Upper lobe of left lung (tissue), 6 donors: Measurements from ENCODE around the gene NAIF1. TPM values are rescaled to one million over a fixed set of nuclear protein-coding genes. Genes with fewer than 3 reads are reported as not detected.

Source experiments
- ATAC-seq, 2 donors: fragments of 200-7000 bp; cut with Tn5 transposase; one replicate each; pipeline ENCODE4 v1.9.1; 2022; ENCODE audit warnings: mild to moderate bottlenecking in 2 of 2, moderate library complexity in 2 of 2; ENCODE audit not compliant: low FRiP score in 2 of 2
- DNase-seq, 2 donors: peaks; one replicate each; pipeline ENCODE4 v3.0.0-alpha.2; 2019 to 2020
- H3K27ac ChIP-seq, 4 donors: fragments of 200-600 bp; sonication (generic); one replicate each; pipeline ENCODE4 v1.5.1; 2016 to 2019
- H3K27me3 ChIP-seq, 4 donors: fragments of 200-600 bp; sonication (generic); one replicate each; pipeline ENCODE4 v1.5.1; 2017 to 2019
- H3K36me3 ChIP-seq, 4 donors: fragments of 200-600 bp; sonication (generic); one replicate each; pipeline ENCODE4 v1.5.1; 2016 to 2019
- H3K4me1 ChIP-seq, 4 donors: fragments of 200-600 bp; sonication (generic); one replicate each; pipeline ENCODE4 v1.5.1; 2018 to 2019
- H3K4me3 ChIP-seq, 4 donors: fragments of 200-600 bp; sonication (generic); one replicate each; pipeline ENCODE4 v1.5.1; 2017 to 2019; ENCODE audit warnings: mild to moderate bottlenecking in 2 of 4, moderate library complexity in 1 of 4
- H3K9me3 ChIP-seq, 4 donors: fragments of 200-600 bp; sonication (generic); one replicate each; pipeline ENCODE4 v1.5.1; 2018 to 2019
- CTCF ChIP-seq, 6 experiments: fragments of 450-650 bp in 4 of 6; fragments of 200-600 bp in 2 of 6; sonication (generic) in 2 of 6; IDR thresholded peaks; one replicate each; pipeline ENCODE4 v1.5.1; 2016 to 2019; ENCODE audit warnings: antibody characterized with exemption in 6 of 6
- EP300 ChIP-seq, 4 donors: sonication (generic); formaldehyde crosslinking; IDR thresholded peaks; one replicate each; pipeline ENCODE4 v1.5.1; 2017; ENCODE audit warnings: antibody characterized with exemption in 4 of 4, control low read depth in 2 of 4
- POLR2A ChIP-seq, 4 donors: fragments of 450-650 bp; IDR thresholded peaks; one replicate each; pipeline ENCODE4 v1.5.1; 2016 to 2017; ENCODE audit warnings: antibody characterized with exemption in 4 of 4, mild to moderate bottlenecking in 2 of 4
- POLR2AphosphoS5 ChIP-seq, 2 donors: sonication (generic); formaldehyde crosslinking; IDR thresholded peaks; one replicate each; pipeline ENCODE4 v1.5.1; 2017; ENCODE audit warnings: antibody characterized with exemption in 2 of 2
- WGBS, 2 donors: methylation state at CpG; one replicate each; pipeline ENCODE4 v1.1.5; 2017 to 2018; 5-methylcytosine and 5-hydroxymethylcytosine counted together
- total RNA-seq, 6 donors: library from RNA; depleted of rRNA in 4 of 6; stranded (reverse); fragments of >200 nt in 4 of 6; gene quantifications; one replicate each; pipeline versions ENCODE4 v1.1.0 to v1.2.1, GENCODE V29; 2016 to 2021
- donor health status: DM: no; HTN: no; CAD: no; lungs with moderate emphysema.
- donor health status: DM: no; HTN: yes; CAD: no; lungs with severe emphysema.

NAIF1 gene
- total RNA-seq, 6 donors from 2014 or later: 8.0 to 37.7 (median 13.0) TPM

GRCh38 chr9:128062846-128063831, 4.0 kb downstream of the NAIF1 start:
- TF ChIP-seq EP300 (IDR thresholded peaks at IDR 0.05): no peak
- no peak for TF ChIP-seq POLR2AphosphoS5 (IDR thresholded peaks at IDR 0.05)
- TF ChIP-seq CTCF (IDR thresholded peaks at IDR 0.05): no peak
- no peak for TF ChIP-seq POLR2A (IDR thresholded peaks at IDR 0.05)
- 89 to 90% methylated on average over 7 to 27 of the region's 28 CpGs for WGBS, 2 donors

GRCh38 chr9:128062279-128062678, 4.8 kb downstream of the NAIF1 start:
- Histone ChIP-seq H3K9me3 (no peaks in the 10 kb centered on the region), H3K27ac (peak overlapping the region in 3 of 4 donors; percentile 27 to 57 (median 56)), H3K36me3 (peaks cover 0 to 18% (median 9%) of the 10 kb centered on the region in 4 donors), H3K27me3 (no peaks in the 10 kb centered on the region), H3K4me3 (no peak overlapping the region), H3K4me1 (peaks cover 43 to 62% (median 59%) of the 10 kb centered on the region in 4 donors)
- DNase-seq (no peak), ATAC-seq (no peak)
- TF ChIP-seq EP300 (IDR thresholded peaks at IDR 0.05): no peak
- 65 to 69% methylated on average over 6 of the region's 6 CpGs for WGBS, 2 donors

More at GRCh38 chr9:128062846-128063831, 4.0 kb downstream of the NAIF1 start:
- Histone ChIP-seq H3K4me1 (peaks cover 36 to 53% (median 51%) of the 10 kb centered on the region in 4 donors), H3K9me3 (no peaks in the 10 kb centered on the region), H3K27me3 (no peaks in the 10 kb centered on the region), H3K4me3 (no peak overlapping the region), H3K36me3 (peaks cover 0 to 18% (median 9%) of the 10 kb centered on the region in 4 donors), H3K27ac (peak overlapping the region in 3 of 4 donors; percentile 27 to 57 (median 56))
- DNase-seq (peak in 1 of 2 donors; percentile 59), ATAC-seq (no peak)

- peak overlapping the region; percentile 40 to 74 (median 59) for H3K27ac ChIP-seq
- H3K27me3 ChIP-seq: no peaks in the 10 kb centered on the region
- 47 to 56% methylated on average over 13 of the region's 13 CpGs for WGBS, 2 donors
- H3K36me3 ChIP-seq: peaks cover 0 to 18% (median 9%) of the 10 kb centered on the region in 4 donors
- H3K4me1 ChIP-seq: peaks cover 44 to 65% (median 62%) of the 10 kb centered on the region in 4 donors
- DNase-seq (no peak), ATAC-seq (no peak)
- no peaks in the 10 kb centered on the region for H3K9me3 ChIP-seq
- H3K4me3 ChIP-seq: no peak overlapping the region
- TF ChIP-seq POLR2A (IDR thresholded peaks at IDR 0.05) (no peak), CTCF (IDR thresholded peaks at IDR 0.05) (no peak), EP300 (IDR thresholded peaks at IDR 0.05) (no peak), POLR2AphosphoS5 (IDR thresholded peaks at IDR 0.05) (no peak)
These were observed 5.7 kb downstream of the NAIF1 start for GRCh38 chr9:128061275-128061960.

DNA sequence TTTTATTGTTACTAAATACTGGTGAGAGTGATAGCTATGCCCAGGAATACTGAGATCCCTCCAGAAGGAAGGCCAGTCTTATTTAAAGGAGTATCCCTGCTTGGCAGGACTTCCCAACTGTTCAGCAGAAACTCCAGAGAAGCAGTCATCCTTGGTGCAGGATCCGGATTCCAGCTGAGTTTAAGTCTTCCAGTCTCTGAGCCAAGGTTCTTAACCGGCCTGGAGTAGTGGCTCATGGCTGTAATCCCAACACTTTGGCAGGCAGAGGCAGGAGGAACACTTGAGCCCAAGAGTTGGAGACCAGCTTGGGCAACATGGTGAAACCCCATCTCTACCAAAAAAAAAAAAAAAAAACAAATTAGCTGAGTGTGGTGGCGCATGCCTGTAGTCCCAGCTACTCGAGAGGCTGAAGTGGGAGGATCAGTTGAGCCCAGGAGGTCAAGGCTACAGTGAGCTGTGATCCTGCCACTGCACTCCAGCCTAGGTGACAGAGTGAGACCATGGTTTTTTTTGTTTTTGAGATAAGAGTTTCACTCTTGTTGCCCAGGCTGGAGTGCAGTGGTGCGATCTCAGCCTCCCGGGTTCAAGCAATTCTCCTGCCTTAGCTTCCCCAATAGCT, 7.6 kb downstream of the NAIF1 start:
- ATAC-seq: no peak
- Histone ChIP-seq H3K9me3 (no peaks in the 10 kb centered on the region), H3K27ac (peak overlapping the region; percentile 34 to 63 (median 40)), H3K27me3 (no peaks in the 10 kb centered on the region), H3K4me1 (peaks cover 48 to 69% (median 62%) of the 10 kb centered on the region in 4 donors), H3K36me3 (peaks cover 0 to 18% (median 9%) of the 10 kb centered on the region in 4 donors), H3K4me3 (no peak overlapping the region)
- peak in 1 of 2 donors; percentile 77 for DNase-seq
- no peak for TF ChIP-seq EP300 (IDR thresholded peaks at IDR 0.05)
- TF ChIP-seq POLR2A (IDR thresholded peaks at IDR 0.05): no peak
- TF ChIP-seq CTCF (IDR thresholded peaks at IDR 0.05): no peak
- TF ChIP-seq POLR2AphosphoS5 (IDR thresholded peaks at IDR 0.05): no peak
- 75 to 84% methylated on average over 4 to 6 of the region's 6 CpGs for WGBS, 2 donors
